Uterus (tissue), 2 donors: ENCODE measurements around the gene YPEL3.
"Not testable (repeated sequence)": the region's sequence is repeated elsewhere in the genome, so short reads cannot be mapped to it uniquely, and the experiment has no call there.

ENCODE experiments used
- CTCF ChIP-seq, 4 experiments: fragments of 200-600 bp in 2 of 4; fragments of 450-650 bp in 2 of 4; sonication (generic) in 2 of 4; IDR thresholded peaks; one replicate each; pipeline ENCODE4 v1.5.1; 2016 to 2019; ENCODE audit warnings: antibody characterized with exemption in 4 of 4, mild to moderate bottlenecking in 2 of 4, moderate library complexity in 1 of 4
- POLR2A ChIP-seq, 2 donors: fragments of 450-650 bp; IDR thresholded peaks; one replicate each; pipeline ENCODE4 v1.6.1; 2016; ENCODE audit warnings: antibody characterized with exemption in 2 of 2, mild to moderate bottlenecking in 1 of 2, moderate library complexity in 1 of 2

DNA sequence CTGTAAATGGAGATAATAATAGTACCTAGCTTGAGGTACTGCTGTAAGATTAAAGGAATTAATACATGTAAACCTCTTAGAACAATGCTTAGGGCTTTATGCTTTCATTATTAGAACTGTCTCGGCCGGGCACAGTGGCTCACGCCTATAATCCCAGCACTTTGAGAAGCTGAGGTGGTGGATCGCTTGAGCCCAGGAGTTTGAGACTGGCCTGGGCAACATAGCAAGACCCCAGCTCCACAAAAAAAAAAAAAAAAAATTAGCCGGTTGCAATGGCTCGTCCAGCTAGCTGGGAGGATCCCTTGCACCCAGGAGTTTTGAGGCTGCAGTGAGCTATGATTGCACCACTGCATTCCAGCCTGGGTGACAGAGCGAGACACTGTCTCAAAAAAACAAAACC is 18.8 kb upstream of the YPEL3 start:
- not testable (repeated sequence) for TF ChIP-seq CTCF, POLR2A (IDR thresholded peaks at IDR 0.05)
